Thyroid gland (tissue), 4 donors: Measurements from ENCODE around the gene PLAC8.

Source experiments
- CTCF ChIP-seq, 6 experiments: fragments of 200-600 bp in 3 of 6; fragments of 450-650 bp in 3 of 6; sonication (generic) in 3 of 6; IDR thresholded peaks; one replicate each; pipeline ENCODE4 v1.5.1; 2016 to 2019; ENCODE audit warnings: antibody characterized with exemption in 6 of 6, mild to moderate bottlenecking in 2 of 6, inconsistent platforms in 1 of 6, moderate library complexity in 1 of 6
- POLR2A ChIP-seq, 2 donors: fragments of 450-650 bp; IDR thresholded peaks; one replicate each; pipeline ENCODE4 v1.6.1; 2017; ENCODE audit warnings: antibody characterized with exemption in 2 of 2, mild to moderate bottlenecking in 2 of 2, moderate library complexity in 1 of 2

DNA sequence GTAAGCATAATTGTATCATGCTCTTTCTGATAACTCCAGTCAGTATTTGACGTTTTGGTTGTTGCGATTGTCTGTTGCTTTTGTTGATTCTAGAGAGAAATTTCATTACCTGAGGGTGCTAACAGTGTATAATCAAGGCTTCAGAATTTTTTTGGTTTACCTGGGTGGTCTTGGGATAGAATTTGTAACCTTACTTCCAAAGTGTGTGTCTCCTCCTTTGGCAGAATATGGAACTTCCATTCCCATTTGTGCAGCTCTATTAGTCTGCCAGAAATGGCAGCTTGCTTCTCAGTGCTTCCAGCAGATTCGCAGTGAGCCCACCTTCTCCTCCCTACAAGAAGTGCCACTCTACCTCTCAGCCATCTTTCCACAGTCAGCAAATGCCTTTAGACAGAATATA, 74.3 kb downstream of the PLAC8 start:
- no peak for TF ChIP-seq CTCF (IDR thresholded peaks at IDR 0.05)
- no peak for TF ChIP-seq POLR2A (IDR thresholded peaks at IDR 0.05)
